ENCODE results near the gene POLE2.

POLE2 gene

GRCh38 chr14:49703965-49704364 is 16.0 kb upstream of the POLE2 start:
- no peak overlapping the region for H3K27ac ChIP-seq
- no peak for TF ChIP-seq CTCF (conservative IDR thresholded peaks at IDR 0.05)

- TF ChIP-seq CTCF (conservative IDR thresholded peaks at IDR 0.05): no peak
Observed at GRCh38 chr14:49702725-49703124, 14.7 kb upstream of the POLE2 start.

GRCh38 chr14:49693735-49694124 is 5.7 kb upstream of the POLE2 start:
- peak overlapping the region; percentile 89 for H3K27ac ChIP-seq

More at GRCh38 chr14:49702725-49703124, 14.7 kb upstream of the POLE2 start:
- H3K27ac ChIP-seq: no peak overlapping the region

GRCh38 chr14:49692811-49693734 is 5.1 kb upstream of the POLE2 start, which contains the start of gene KLHDC1:
KLHDC1 (plus strand) TSS chr14:49693120; CDS start chr14:49693195, 75 bp downstream.
- TF ChIP-seq CTCF (conservative IDR thresholded peaks at IDR 0.05): no peak
- peak within 1 kb of the TSS; percentile 89 for H3K27ac ChIP-seq

- H3K27ac ChIP-seq: peak overlapping the region; percentile 89
- no peak for TF ChIP-seq CTCF (conservative IDR thresholded peaks at IDR 0.05)
Observed at GRCh38 chr14:49692193-49692757, 4.3 kb upstream of the POLE2 start.

GRCh38 chr14:49691031-49691430 is 3.0 kb upstream of the POLE2 start:
- no peak overlapping the region for H3K27ac ChIP-seq
- TF ChIP-seq CTCF (conservative IDR thresholded peaks at IDR 0.05): no peak

GRCh38 chr14:49688701-49689030 is 652 bp upstream of the POLE2 start:
- no peak for TF ChIP-seq CTCF (conservative IDR thresholded peaks at IDR 0.05)
- H3K27ac ChIP-seq: peak overlapping the region; percentile 64

GRCh38 chr14:49686425-49686824 is 1.6 kb downstream of the POLE2 start:
- no peak overlapping the region for H3K27ac ChIP-seq
- no peak for TF ChIP-seq CTCF (conservative IDR thresholded peaks at IDR 0.05)

Data from VCaP (cell line).